HepG2 (cell line): ENCODE results near the gene PLAAT1. TPM values are rescaled to one million over a fixed set of nuclear protein-coding genes. Genes with fewer than 3 reads are reported as not detected.

ENCODE experiments used
- ATAC-seq: fragments of 200-7000 bp; cut with Tn5 transposase; 3 replicates; pipeline ENCODE4 v1.9.1; 2020; ENCODE audit warnings: mild to moderate bottlenecking, moderate library complexity
- BruUV-seq: library from RNA; stranded (reverse); fragments of 400-500 nt; replicated peaks from 2 replicates; lab custom pipeline; 2021; lab: Mats Ljungman, UMichigan
- CTCF ChIA-PET: fragments of 300-600 bp; formaldehyde crosslinking; extraction: SDS; loops from one replicate; lab custom pipeline; 2021; ENCODE audit warnings: low total read pairs, inconsistent platforms, low intra/inter-chr PET ratio; lab: Yijun Ruan, JAX
- POLR2A ChIA-PET: fragments of 350-600 bp; sonication (Branson Sonifier 250); formaldehyde crosslinking; loops from one replicate; lab custom pipeline; 2020; ENCODE audit warnings: antibody characterized with exemption, inconsistent platforms; lab: Yijun Ruan, JAX
- DNase-seq: peaks from one replicate; pipeline ENCODE4 v3.0.0-alpha.2; 2015; ENCODE audit warnings: low spot score
- FAIRE-seq: peaks from 3 replicates; lab custom pipeline; 2011; peaks lifted over from hg19 to GRCh38; lab: Jason Lieb, UNC
- H2AFZ ChIP-seq: one replicate; pipeline ENCODE4 v1.6.1; 2011; ENCODE audit warnings: low read length, inconsistent platforms
- H3K27ac ChIP-seq: fragments of 300-600 bp; 3 replicates; pipeline ENCODE4 v1.8.0; 2011; ENCODE audit warnings: mixed run types, mild to moderate bottlenecking, mixed read lengths, low read length, inconsistent platforms; ENCODE audit not compliant: insufficient read depth; ENCODE audit errors: extremely low read length
- H3K27me3 ChIP-seq, 2 experiments: fragments of 200-600 bp in 1 of 2; 2 replicates in 1 of 2; 3 replicates in 1 of 2; pipeline versions ENCODE4 v1.6.0 to v1.8.0; 2011; ENCODE audit warnings: low read length in 2 of 2, mild to moderate bottlenecking in 2 of 2, moderate library complexity in 2 of 2, inconsistent platforms in 1 of 2; ENCODE audit not compliant: insufficient read depth in 2 of 2, control insufficient read depth in 1 of 2
- H3K36me3 ChIP-seq, 2 experiments: fragments of 200-600 bp in 1 of 2; replicated peaks in 1 of 2; 2 replicates in 1 of 2; 3 replicates in 1 of 2; pipeline versions ENCODE4 v1.5.1 to v1.8.0; 2011; ENCODE audit warnings: low read length in 2 of 2, inconsistent platforms in 1 of 2; ENCODE audit not compliant: insufficient read depth in 2 of 2, control insufficient read depth in 1 of 2
- H3K4me1 ChIP-seq: 2 replicates; pipeline ENCODE4 v1.5.1; 2012; ENCODE audit warnings: low read length, inconsistent platforms; ENCODE audit not compliant: insufficient read depth
- H3K4me2 ChIP-seq: 2 replicates; pipeline ENCODE4 v1.6.0; 2011; ENCODE audit warnings: low read depth, low read length, inconsistent platforms
- H3K4me3 ChIP-seq, 3 experiments: fragments of 200-600 bp in 1 of 3; sonication (generic), shearing (Covaris generic) in 1 of 3; replicated peaks in 1 of 3; 2 replicates each; pipeline ENCODE4 v1.5.1; 2011 to 2016; ENCODE audit warnings: low read length in 3 of 3, inconsistent platforms in 2 of 3, low read depth in 2 of 3, mild to moderate bottlenecking in 2 of 3, control low read depth in 1 of 3, mixed read lengths in 1 of 3; ENCODE audit not compliant: insufficient read depth in 1 of 3
- H3K79me2 ChIP-seq: one replicate; pipeline ENCODE4 v1.6.1; 2011; ENCODE audit warnings: low read length, inconsistent platforms; ENCODE audit not compliant: insufficient read depth
- H3K9ac ChIP-seq: 2 replicates; pipeline ENCODE4 v1.6.0; 2011; ENCODE audit warnings: mild to moderate bottlenecking, low read depth, low read length, inconsistent platforms; ENCODE audit not compliant: insufficient read depth
- H3K9me3 ChIP-seq: 2 replicates; pipeline ENCODE4 v1.5.1; 2012; ENCODE audit warnings: mild to moderate bottlenecking, low read length
- H4K20me1 ChIP-seq: 2 replicates; pipeline ENCODE4 v1.6.0; 2011; ENCODE audit warnings: inconsistent platforms, mild to moderate bottlenecking, low read length, moderate library complexity; ENCODE audit not compliant: insufficient read depth
- ADNP ChIP-seq: sonication (generic); formaldehyde crosslinking; IDR thresholded peaks from 2 replicates; pipeline ENCODE4 v1.4.0; 2020; ENCODE audit warnings: missing genetic modification reagents
- DDIT3 ChIP-seq: sonication (generic); formaldehyde crosslinking; IDR thresholded peaks from 2 replicates; pipeline ENCODE4 v1.4.0; 2020; ENCODE audit warnings: mild to moderate bottlenecking, missing genetic modification reagents
- KLF11 ChIP-seq: IDR thresholded peaks from 2 replicates; pipeline ENCODE4 v1.6.1; 2016; ENCODE audit warnings: missing compliant biosample characterization
- NFKB2 ChIP-seq: sonication (generic); formaldehyde crosslinking; IDR thresholded peaks from 2 replicates; pipeline ENCODE4 v1.4.0; 2020; ENCODE audit warnings: missing genetic modification reagents, borderline replicate concordance
- PCBP1 ChIP-seq: fragments of 200-400 bp; formaldehyde crosslinking; IDR thresholded peaks from 2 replicates; pipeline ENCODE4 v1.6.1; 2017; ENCODE audit warnings: mild to moderate bottlenecking, low read depth, low read length, borderline replicate concordance
- PRPF4 ChIP-seq: fragments of 200-400 bp; formaldehyde crosslinking; IDR thresholded peaks from 2 replicates; pipeline ENCODE4 v1.6.1; 2016; ENCODE audit warnings: low read length, low read depth; ENCODE audit not compliant: poor library complexity, severe bottlenecking
- ZFX ChIP-seq: sonication (generic); formaldehyde crosslinking; IDR thresholded peaks from 2 replicates; pipeline ENCODE4 v1.4.0; 2020; ENCODE audit warnings: mild to moderate bottlenecking, low read depth, missing genetic modification reagents, moderate library complexity
- ZHX1 ChIP-seq: sonication (generic); formaldehyde crosslinking; IDR thresholded peaks from 2 replicates; pipeline ENCODE4 v1.8.1; 2022; ENCODE audit warnings: low read depth, mild to moderate bottlenecking, missing genetic modification reagents
- ZNF260 ChIP-seq: sonication (generic); formaldehyde crosslinking; IDR thresholded peaks from 2 replicates; pipeline ENCODE4 v1.4.0; 2020; ENCODE audit warnings: missing genetic modification reagents, low read depth, mild to moderate bottlenecking, borderline replicate concordance
- ZNF3 ChIP-seq: IDR thresholded peaks from 2 replicates; pipeline ENCODE4 v1.7.0; 2017; ENCODE audit warnings: inconsistent platforms
- ZNF326 ChIP-seq: sonication (generic); formaldehyde crosslinking; IDR thresholded peaks from 2 replicates; pipeline ENCODE4 v1.4.0; 2020; ENCODE audit warnings: missing genetic modification reagents, borderline replicate concordance
- ZNF530 ChIP-seq: sonication (generic); formaldehyde crosslinking; IDR thresholded peaks from 2 replicates; pipeline ENCODE4 v1.5.0; 2020; ENCODE audit warnings: low read depth, mild to moderate bottlenecking, missing genetic modification reagents
- ZNF713 ChIP-seq: sonication (generic); formaldehyde crosslinking; IDR thresholded peaks from 2 replicates; pipeline ENCODE4 v1.4.0; 2020; ENCODE audit warnings: mild to moderate bottlenecking, missing genetic modification reagents
- ZNF83 ChIP-seq: sonication (generic); formaldehyde crosslinking; IDR thresholded peaks from 2 replicates; pipeline ENCODE4 v1.4.0; 2020; ENCODE audit warnings: missing genetic modification reagents, mild to moderate bottlenecking, borderline replicate concordance
- WGBS: methylation state at CpG from one replicate; pipeline ENCODE4 v1.1.6; 2017; ENCODE audit warnings: low lambda C conversion rate; 5-methylcytosine and 5-hydroxymethylcytosine counted together
- in situ Hi-C: cut with HindIII; loops from 2 replicates; pipeline ENCODE4 v1.10.0; 2017; ENCODE audit warnings: low pct_unique_long_range_greater_than_20kb; ENCODE audit not compliant: extremely low pct_ligation_motif_present
- intact Hi-C: fragments of 100-400 bp; cut with micrococcal nuclease; formaldehyde crosslinking; loops from one replicate; pipeline ENCODE4 v1.10.0; 2022; ENCODE audit not compliant: unreplicated experiment
- polyA plus RNA-seq, 8 experiments: library from polyadenylated mRNA; depleted of rRNA in 3 of 8; stranded (reverse) in 7 of 8; unstranded in 1 of 8; fragments of >200 nt; fragmentation: Illumina TruSeq in 4 of 8; extraction: Trizol in 4 of 8; gene quantifications; 2 replicates each; pipeline versions ENCODE4 v1.2.1 to v1.2.3, GENCODE V29; 2011 to 2016; ENCODE audit warnings: low read depth in 4 of 8, missing spikeins in 1 of 8, mixed read lengths in 1 of 8; ENCODE audit not compliant: insufficient read depth in 1 of 8
- total RNA-seq, 5 experiments: library from RNA; depleted of rRNA; stranded (reverse); fragments of >200 nt; fragmentation: Illumina TruSeq; extraction: Trizol; gene quantifications; 2 replicates each; pipeline ENCODE4 v1.2.3, GENCODE V29; 2016; ENCODE audit warnings: low read depth in 1 of 5
- TF ChIP-seq, protein P1 (sequence below): sonication (generic); formaldehyde crosslinking; IDR thresholded peaks from 2 replicates; pipeline ENCODE4 v1.4.0; 2020; ENCODE audit warnings: missing genetic modification reagents

Gene PLAAT1
- total and polyA plus RNA-seq, 2 of the 13 experiments (the other 11 are each of a cell fraction or from before 2014, with no cell fraction given): not detected

GRCh38 chr3:193262707-193263106 is 21.7 kb downstream of the PLAAT1 start:
- H3K9ac ChIP-seq: no peak overlapping the region
- no peak for ATAC-seq
- TF ChIP-seq ZNF713 (CRISPR knock-in tag) (no peak), DDIT3 (CRISPR knock-in tag) (no peak), ZNF3 (CRISPR knock-in tag) (no peak), ZHX1 (CRISPR knock-in tag) (no peak), KLF11 (no peak), PRPF4 (no peak), PCBP1 (no peak), ZNF326 (CRISPR knock-in tag) (no peak), ZNF83 (CRISPR knock-in tag) (no peak), ADNP (CRISPR knock-in tag) (no peak), ZNF530 (CRISPR knock-in tag) (no peak), NFKB2 (CRISPR knock-in tag) (no peak), ZFX (CRISPR knock-in tag) (no peak), ZNF260 (CRISPR knock-in tag) (no peak)
- TF ChIP-seq, protein P1, sequence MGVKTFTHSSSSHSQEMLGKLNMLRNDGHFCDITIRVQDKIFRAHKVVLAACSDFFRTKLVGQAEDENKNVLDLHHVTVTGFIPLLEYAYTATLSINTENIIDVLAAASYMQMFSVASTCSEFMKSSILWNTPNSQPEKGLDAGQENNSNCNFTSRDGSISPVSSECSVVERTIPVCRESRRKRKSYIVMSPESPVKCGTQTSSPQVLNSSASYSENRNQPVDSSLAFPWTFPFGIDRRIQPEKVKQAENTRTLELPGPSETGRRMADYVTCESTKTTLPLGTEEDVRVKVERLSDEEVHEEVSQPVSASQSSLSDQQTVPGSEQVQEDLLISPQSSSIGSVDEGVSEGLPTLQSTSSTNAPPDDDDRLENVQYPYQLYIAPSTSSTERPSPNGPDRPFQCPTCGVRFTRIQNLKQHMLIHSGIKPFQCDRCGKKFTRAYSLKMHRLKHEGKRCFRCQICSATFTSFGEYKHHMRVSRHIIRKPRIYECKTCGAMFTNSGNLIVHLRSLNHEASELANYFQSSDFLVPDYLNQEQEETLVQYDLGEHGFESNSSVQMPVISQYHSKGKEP (CRISPR knock-in tag): no peak
- TF ChIP-seq, all 625 proteins: peak for 0
- no peaks in the 10 kb centered on the region for H3K9me3 ChIP-seq
- H4K20me1 ChIP-seq: no peaks in the 10 kb centered on the region
- H3K4me3 ChIP-seq: no peak overlapping the region
- FAIRE-seq (no peak), DNase-seq (no peak)
- H3K4me2 ChIP-seq: no peak overlapping the region
- POLR2A ChIA-PET: no interaction called here
- no peaks in the 10 kb centered on the region for H3K27me3 ChIP-seq
- no peaks in the 10 kb centered on the region for H3K4me1 ChIP-seq
- H3K36me3 ChIP-seq: no peaks in the 10 kb centered on the region
- no peaks in the 10 kb centered on the region for H3K79me2 ChIP-seq
- H3K27ac ChIP-seq: no peak overlapping the region
- in situ Hi-C loops (no loop called here), intact Hi-C loops (no loop called here)
- BruUV-seq: no TSS peak
- no peak overlapping the region for H2AFZ ChIP-seq
- WGBS: 3% methylated on average over 5 of the region's 5 CpGs
- CTCF ChIA-PET: no interaction called here
